ENCODE data around the gene WASHC2C. TPM values are rescaled to one million over a fixed set of nuclear protein-coding genes. Genes with fewer than 3 reads are reported as not detected.
"Not testable (repeated sequence)": the region's sequence is repeated elsewhere in the genome, so short reads cannot be mapped to it uniquely, and the experiment has no call there.

Gene WASHC2C
- total and polyA plus RNA-seq, 2 donors (not counting 1 experiment from before 2014, with no cell fraction given), result 32.5 to 75.7 TPM

DNA sequence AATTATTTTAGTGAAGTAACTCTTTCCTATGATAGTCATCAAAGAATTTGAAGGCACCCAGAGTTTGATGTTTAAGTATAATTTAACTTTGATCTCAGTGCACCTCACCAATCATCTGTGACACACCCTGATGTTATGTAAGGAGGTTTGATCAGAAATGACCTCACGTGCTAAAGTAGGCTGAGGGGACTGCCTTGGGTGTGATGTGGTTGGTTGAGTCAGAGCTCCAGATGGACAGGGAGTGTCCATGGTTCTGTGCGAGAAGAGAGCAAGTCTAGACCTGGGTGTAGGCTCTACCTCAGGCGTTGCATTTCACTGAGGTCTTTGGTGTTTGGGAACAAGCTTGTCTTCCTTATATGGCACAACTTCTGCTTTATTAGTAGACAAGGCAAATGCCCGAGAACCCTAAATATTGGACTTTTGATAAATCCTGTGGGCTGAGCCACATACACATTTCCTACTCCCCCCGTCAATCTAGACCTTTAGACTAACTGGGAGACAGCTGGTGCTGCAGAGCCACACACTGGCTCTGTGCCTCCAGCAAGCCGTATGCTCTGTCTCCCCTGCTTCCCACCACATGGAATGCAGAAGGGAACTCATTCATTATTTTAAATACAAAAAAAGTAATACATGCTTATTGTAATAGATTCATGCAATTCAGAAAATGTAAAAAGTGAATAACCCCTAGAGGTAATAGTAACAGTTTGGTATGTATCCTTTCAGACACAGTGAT is 63.8 kb downstream of the WASHC2C start:
- H3K27ac ChIP-seq (ENCODE audit: low read length in 2 of 2); H2AFZ ChIP-seq (ENCODE audit: insufficient read depth, low read depth, low read length, poor library complexity, severe bottlenecking); H3K9ac ChIP-seq (ENCODE audit: low read length); H3K27me3 Mint-ChIP-seq; H4K20me1 ChIP-seq (ENCODE audit: control insufficient read depth, insufficient read depth, low read length, poor library complexity, severe bottlenecking); intact Hi-C loops (cut with micrococcal nuclease); H3K9me3 ChIP-seq (ENCODE audit: control extremely low read depth in 1 of 3, control insufficient read depth in 2 of 3, insufficient read depth in 1 of 3, low read length in 2 of 3); ATAC-seq (ENCODE audit: low read depth); H3K27me3 ChIP-seq (replicated peaks in 1 of 4; ENCODE audit: control extremely low read depth in 1 of 4, control insufficient read depth in 3 of 4, insufficient read depth in 4 of 4, low read length in 3 of 4); H3K79me2 ChIP-seq (ENCODE audit: control insufficient read depth, insufficient read depth, low read length); H3K4me2 ChIP-seq (replicated peaks; ENCODE audit: low read depth, low read length, poor library complexity, severe bottlenecking); H3K27ac Mint-ChIP-seq; H3K4me3 ChIP-seq (ENCODE audit: control extremely low read depth in 1 of 5, extremely low read depth in 1 of 5, insufficient read depth in 1 of 5, low read depth in 2 of 5, low read length in 4 of 5); H3K9me3 Mint-ChIP-seq (ENCODE audit: insufficient read depth); CTCF ChIA-PET; H3K36me3 ChIP-seq (replicated peaks in 1 of 2; ENCODE audit: control extremely low read depth in 1 of 2, control insufficient read depth in 1 of 2, extremely low read depth in 1 of 2, insufficient read depth in 2 of 2, low read length in 1 of 2); H3K4me3 Mint-ChIP-seq; H3K4me1 ChIP-seq (ENCODE audit: control insufficient read depth in 2 of 2, insufficient read depth in 2 of 2, low read length in 2 of 2); H3K4me1 Mint-ChIP-seq; DNase-seq; POLR2A ChIA-PET: not testable (repeated sequence)
- 100% methylated on average over 1 of the region's 6 CpGs for WGBS (ENCODE audit: insufficient coverage)

DNA sequence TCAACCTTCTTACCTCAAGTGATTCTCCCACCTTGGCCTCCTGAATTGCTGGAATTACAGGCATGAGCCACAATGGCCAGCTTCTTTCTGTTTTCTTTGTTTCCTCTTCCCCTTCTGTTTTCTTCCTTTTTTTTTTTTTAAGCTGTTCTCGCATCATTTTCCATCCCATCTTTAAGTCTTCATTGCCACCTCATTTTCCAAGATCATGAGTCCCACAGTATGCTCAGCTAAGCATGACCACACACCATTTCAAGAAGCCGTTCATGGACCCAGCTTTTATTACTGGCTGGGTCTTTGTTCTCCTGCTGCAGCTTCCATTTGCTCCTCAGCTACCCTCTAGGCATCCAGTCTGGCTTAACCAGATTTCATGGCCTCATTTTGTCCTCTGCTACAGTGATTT is 67.7 kb downstream of the WASHC2C start:
- H3K27ac Mint-ChIP-seq; H3K27me3 ChIP-seq (replicated peaks in 1 of 4; ENCODE audit: control extremely low read depth in 1 of 4, control insufficient read depth in 3 of 4, insufficient read depth in 4 of 4, low read length in 3 of 4); H4K20me1 ChIP-seq (ENCODE audit: control insufficient read depth, insufficient read depth, low read length, poor library complexity, severe bottlenecking); POLR2A ChIA-PET; H3K36me3 ChIP-seq (replicated peaks in 1 of 2; ENCODE audit: control extremely low read depth in 1 of 2, control insufficient read depth in 1 of 2, extremely low read depth in 1 of 2, insufficient read depth in 2 of 2, low read length in 1 of 2); CTCF ChIA-PET; H3K9me3 Mint-ChIP-seq (ENCODE audit: insufficient read depth); H3K4me1 ChIP-seq (ENCODE audit: control insufficient read depth in 2 of 2, insufficient read depth in 2 of 2, low read length in 2 of 2); H3K9me3 ChIP-seq (ENCODE audit: control extremely low read depth in 1 of 3, control insufficient read depth in 2 of 3, insufficient read depth in 1 of 3, low read length in 2 of 3); H3K4me1 Mint-ChIP-seq; H3K79me2 ChIP-seq (ENCODE audit: control insufficient read depth, insufficient read depth, low read length); H3K4me3 ChIP-seq (ENCODE audit: control extremely low read depth in 1 of 5, extremely low read depth in 1 of 5, insufficient read depth in 1 of 5, low read depth in 2 of 5, low read length in 4 of 5); ATAC-seq (ENCODE audit: low read depth); intact Hi-C loops (cut with micrococcal nuclease); H3K4me2 ChIP-seq (replicated peaks; ENCODE audit: low read depth, low read length, poor library complexity, severe bottlenecking); H3K27me3 Mint-ChIP-seq; DNase-seq; H3K27ac ChIP-seq (ENCODE audit: low read length in 2 of 2); H3K9ac ChIP-seq (ENCODE audit: low read length); H3K4me3 Mint-ChIP-seq; H2AFZ ChIP-seq (ENCODE audit: insufficient read depth, low read depth, low read length, poor library complexity, severe bottlenecking): not testable (repeated sequence)
- WGBS (ENCODE audit: insufficient coverage), result 83% methylated on average over 1 of the region's 2 CpGs

DNA sequence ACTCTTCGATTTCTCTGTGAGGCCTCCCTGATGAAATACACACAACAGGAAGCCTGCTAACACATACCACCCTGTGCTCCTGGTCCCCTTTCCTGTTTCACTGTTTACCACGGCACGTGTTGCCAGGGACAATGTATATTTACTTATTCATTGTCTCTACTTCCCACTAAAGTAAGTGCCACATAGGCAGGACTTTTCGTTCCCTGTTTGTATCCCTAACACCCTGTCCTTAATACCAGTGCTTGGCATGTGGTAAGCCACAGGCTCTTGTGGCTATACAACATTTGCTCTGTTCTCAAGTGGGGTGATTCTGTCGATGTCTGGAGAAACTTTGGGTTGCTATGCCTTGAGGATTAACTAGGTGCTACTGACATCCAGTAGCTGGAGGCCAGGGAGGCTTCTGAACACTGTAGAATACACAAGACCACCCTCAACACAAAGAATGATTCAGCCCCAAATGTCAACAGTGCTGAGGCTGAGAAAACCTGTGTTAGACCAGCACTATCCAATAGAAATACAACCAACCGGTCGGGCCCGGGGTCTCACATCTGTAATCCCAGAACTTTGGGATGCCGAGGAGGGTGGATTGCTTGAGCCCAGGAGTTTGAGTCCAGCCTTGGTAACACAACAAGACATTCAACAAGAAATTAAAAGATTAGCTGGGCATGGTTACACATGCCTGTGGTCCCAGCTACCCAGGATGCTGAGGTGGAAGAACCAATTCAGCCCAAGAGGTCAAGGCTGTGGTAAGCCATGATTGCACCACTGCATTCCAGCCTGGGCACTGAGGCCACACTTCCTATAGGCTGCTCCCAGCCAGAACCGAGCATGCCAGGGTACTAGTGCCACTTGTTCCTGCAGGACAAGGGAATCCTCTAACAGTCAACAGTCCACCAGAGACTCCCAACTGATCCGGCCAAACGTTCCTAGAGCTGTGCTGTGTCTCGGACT is 76.3 kb downstream of the WASHC2C start:
- DNase-seq; H3K9me3 ChIP-seq (ENCODE audit: control extremely low read depth in 1 of 3, control insufficient read depth in 2 of 3, insufficient read depth in 1 of 3, low read length in 2 of 3); H3K4me3 ChIP-seq (ENCODE audit: control extremely low read depth in 1 of 5, extremely low read depth in 1 of 5, insufficient read depth in 1 of 5, low read depth in 2 of 5, low read length in 4 of 5); H3K4me1 Mint-ChIP-seq; H2AFZ ChIP-seq (ENCODE audit: insufficient read depth, low read depth, low read length, poor library complexity, severe bottlenecking); H4K20me1 ChIP-seq (ENCODE audit: control insufficient read depth, insufficient read depth, low read length, poor library complexity, severe bottlenecking); H3K9ac ChIP-seq (ENCODE audit: low read length); H3K36me3 ChIP-seq (replicated peaks in 1 of 2; ENCODE audit: control extremely low read depth in 1 of 2, control insufficient read depth in 1 of 2, extremely low read depth in 1 of 2, insufficient read depth in 2 of 2, low read length in 1 of 2); CTCF ChIA-PET; ATAC-seq (ENCODE audit: low read depth); H3K4me2 ChIP-seq (replicated peaks; ENCODE audit: low read depth, low read length, poor library complexity, severe bottlenecking); H3K4me3 Mint-ChIP-seq; H3K27ac ChIP-seq (ENCODE audit: low read length in 2 of 2); intact Hi-C loops (cut with micrococcal nuclease); POLR2A ChIA-PET; H3K9me3 Mint-ChIP-seq (ENCODE audit: insufficient read depth); H3K27me3 ChIP-seq (replicated peaks in 1 of 4; ENCODE audit: control extremely low read depth in 1 of 4, control insufficient read depth in 3 of 4, insufficient read depth in 4 of 4, low read length in 3 of 4); H3K4me1 ChIP-seq (ENCODE audit: control insufficient read depth in 2 of 2, insufficient read depth in 2 of 2, low read length in 2 of 2); H3K27ac Mint-ChIP-seq; H3K79me2 ChIP-seq (ENCODE audit: control insufficient read depth, insufficient read depth, low read length): not testable (repeated sequence)
- H3K27me3 Mint-ChIP-seq, result peaks cover 13% of the 10 kb centered on the region
- WGBS (ENCODE audit: insufficient coverage), result 100% methylated on average over 4 of the region's 13 CpGs

DNA sequence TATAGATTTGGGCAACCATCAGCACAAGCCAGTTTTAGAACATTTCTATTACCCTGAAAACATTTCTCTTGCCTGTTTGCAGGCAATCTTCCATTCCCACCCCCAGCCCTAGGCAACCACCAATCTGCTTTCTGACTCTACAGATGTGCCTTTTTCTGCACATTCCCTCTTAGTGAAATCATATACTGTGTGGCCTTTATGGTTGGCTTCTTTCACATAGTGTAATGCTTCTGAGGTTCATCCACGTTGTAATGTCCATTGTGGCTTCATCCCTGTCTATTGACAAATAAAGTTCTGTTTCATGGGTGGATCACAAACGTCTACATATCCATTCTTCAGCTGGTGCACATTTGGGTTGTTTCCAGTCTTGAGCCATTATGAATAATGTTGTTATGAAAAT is 77.9 kb downstream of the WASHC2C start:
- H3K27ac Mint-ChIP-seq; H3K4me1 Mint-ChIP-seq; H3K9me3 Mint-ChIP-seq (ENCODE audit: insufficient read depth); H3K9ac ChIP-seq (ENCODE audit: low read length); POLR2A ChIA-PET; H3K4me3 ChIP-seq (ENCODE audit: control extremely low read depth in 1 of 5, extremely low read depth in 1 of 5, insufficient read depth in 1 of 5, low read depth in 2 of 5, low read length in 4 of 5); ATAC-seq (ENCODE audit: low read depth); H3K9me3 ChIP-seq (ENCODE audit: control extremely low read depth in 1 of 3, control insufficient read depth in 2 of 3, insufficient read depth in 1 of 3, low read length in 2 of 3); H3K4me2 ChIP-seq (replicated peaks; ENCODE audit: low read depth, low read length, poor library complexity, severe bottlenecking); H2AFZ ChIP-seq (ENCODE audit: insufficient read depth, low read depth, low read length, poor library complexity, severe bottlenecking); DNase-seq; H3K4me3 Mint-ChIP-seq; H3K27me3 ChIP-seq (replicated peaks in 1 of 4; ENCODE audit: control extremely low read depth in 1 of 4, control insufficient read depth in 3 of 4, insufficient read depth in 4 of 4, low read length in 3 of 4); H3K79me2 ChIP-seq (ENCODE audit: control insufficient read depth, insufficient read depth, low read length); H3K27ac ChIP-seq (ENCODE audit: low read length in 2 of 2); intact Hi-C loops (cut with micrococcal nuclease); H4K20me1 ChIP-seq (ENCODE audit: control insufficient read depth, insufficient read depth, low read length, poor library complexity, severe bottlenecking); H3K4me1 ChIP-seq (ENCODE audit: control insufficient read depth in 2 of 2, insufficient read depth in 2 of 2, low read length in 2 of 2); CTCF ChIA-PET; H3K36me3 ChIP-seq (replicated peaks in 1 of 2; ENCODE audit: control extremely low read depth in 1 of 2, control insufficient read depth in 1 of 2, extremely low read depth in 1 of 2, insufficient read depth in 2 of 2, low read length in 1 of 2): not testable (repeated sequence)
- peaks cover 13% of the 10 kb centered on the region for H3K27me3 Mint-ChIP-seq
- no CpG with 5 or more reads among the region's 2 CpGs for WGBS (ENCODE audit: insufficient coverage)
